Inflammatory macrophage treated with lipopolysaccharide for 4 hours (primary cell): ENCODE data around the gene ZNF777.
"Not testable (repeated sequence)": the region's sequence is repeated elsewhere in the genome, so short reads cannot be mapped to it uniquely, and the experiment has no call there.

Source experiments
- DNase-seq: peaks from one replicate; pipeline ENCODE4 v3.0.0-alpha.2; 2020

ZNF777 gene

GRCh38 chr7:149450821-149451220 lies 10.0 kb downstream of the ZNF777 start:
- no peak for DNase-seq

DNA sequence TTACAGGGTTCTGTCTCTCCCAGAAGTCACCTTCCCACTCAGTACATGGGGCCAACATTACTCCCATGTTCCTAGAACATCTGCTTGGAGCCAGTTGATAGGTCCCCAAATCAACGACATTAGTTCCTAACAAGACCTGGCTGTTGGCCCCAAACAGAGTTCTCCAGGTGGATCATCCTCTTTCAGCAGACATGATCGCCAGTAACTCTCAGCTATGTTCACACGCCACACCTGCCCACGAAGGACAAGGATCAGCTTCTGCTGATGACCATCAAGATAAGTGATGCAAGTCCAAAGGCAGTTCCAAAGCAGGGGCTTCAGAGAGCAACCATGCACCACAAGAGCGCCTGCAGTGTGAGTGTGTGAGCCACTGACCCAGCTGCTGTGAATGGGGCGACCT lies 11.0 kb downstream of the ZNF777 start:
- DNase-seq: no peak

DNA sequence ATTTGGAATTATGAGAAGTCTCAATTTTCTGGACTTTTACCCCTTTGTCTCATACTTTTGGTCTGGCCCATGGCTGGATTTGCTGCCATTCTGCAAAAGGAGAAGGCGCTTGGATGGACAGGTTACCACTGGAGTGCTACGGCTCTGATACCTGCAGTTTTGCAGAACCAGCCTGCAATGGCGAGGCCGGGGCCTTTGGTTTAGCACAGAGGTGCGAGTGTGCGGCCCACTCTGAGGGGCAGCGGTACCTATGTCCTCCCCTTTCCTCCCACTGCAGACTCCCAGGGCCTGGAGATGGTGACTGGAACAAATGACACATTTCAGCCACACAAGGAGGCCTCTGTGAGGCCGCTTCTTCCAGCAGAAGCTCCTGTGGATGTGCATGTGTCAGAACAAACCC lies 11.9 kb downstream of the ZNF777 start:
- DNase-seq: no peak

- not testable (repeated sequence) for DNase-seq
These were observed 14.8 kb downstream of the ZNF777 start for GRCh38 chr7:149446026-149446425.

DNA sequence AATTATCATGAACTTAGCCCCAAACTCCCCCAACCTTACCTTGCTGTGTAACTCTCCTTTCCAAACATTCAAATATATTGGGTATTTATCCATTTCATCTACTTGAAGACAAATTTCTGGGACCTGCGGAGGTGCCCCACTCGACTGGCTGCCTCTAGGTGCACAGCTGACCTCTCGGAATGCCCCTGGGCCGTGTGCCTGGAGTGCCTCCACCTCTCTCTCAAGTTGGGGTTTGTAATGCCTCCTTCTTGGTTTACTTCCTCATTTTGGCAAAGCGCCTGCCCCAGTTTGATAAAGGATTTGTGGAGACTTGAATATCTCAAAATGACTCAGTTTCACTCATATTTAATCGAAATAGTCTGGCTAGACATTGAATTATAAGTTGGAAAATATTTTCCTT lies 16.6 kb downstream of the ZNF777 start:
- no peak for DNase-seq

- DNase-seq: no peak
These were observed 17.3 kb downstream of the ZNF777 start for GRCh38 chr7:149443523-149443922.

DNA sequence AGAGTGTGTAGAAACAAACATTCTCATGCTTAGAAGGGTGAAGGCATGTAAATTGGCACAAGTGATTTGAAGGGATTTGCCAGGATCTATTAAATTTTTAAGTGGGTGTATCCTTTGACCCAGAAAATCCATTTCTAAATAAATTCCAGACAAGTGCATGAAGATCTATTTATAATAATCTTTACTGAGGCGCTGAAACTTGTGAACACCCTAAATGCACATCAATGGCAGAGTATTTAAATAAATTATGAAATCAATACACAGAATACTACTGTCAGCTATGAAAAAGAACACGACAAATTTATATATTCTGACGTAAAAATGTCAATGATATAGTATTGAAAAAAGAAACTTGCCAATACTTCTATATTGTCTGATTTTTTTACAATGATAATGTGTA lies 17.9 kb downstream of the ZNF777 start:
- DNase-seq: no peak

DNA sequence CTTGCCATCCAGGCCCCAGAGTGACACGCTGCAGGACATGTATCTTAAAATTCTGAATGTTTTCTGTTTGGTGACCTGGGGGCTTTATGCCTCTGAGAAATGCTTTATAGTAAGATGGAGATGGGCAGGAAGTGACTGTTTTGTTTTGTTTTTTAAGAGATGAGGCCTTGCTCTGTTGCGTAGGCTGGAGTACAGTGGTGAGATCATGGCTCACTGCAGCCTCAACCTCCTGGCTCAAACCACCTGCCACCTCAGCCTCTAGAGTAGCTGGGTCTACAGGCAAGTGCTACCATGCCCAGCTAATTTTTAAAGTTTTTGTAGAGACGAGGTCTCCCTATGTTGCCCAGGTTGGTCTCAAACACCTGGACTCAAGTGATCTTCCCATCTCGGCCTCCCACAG lies 20.6 kb downstream of the ZNF777 start:
- no peak for DNase-seq

- no peak for DNase-seq
These were observed 24.5 kb downstream of the ZNF777 start for GRCh38 chr7:149436358-149436757.

DNA sequence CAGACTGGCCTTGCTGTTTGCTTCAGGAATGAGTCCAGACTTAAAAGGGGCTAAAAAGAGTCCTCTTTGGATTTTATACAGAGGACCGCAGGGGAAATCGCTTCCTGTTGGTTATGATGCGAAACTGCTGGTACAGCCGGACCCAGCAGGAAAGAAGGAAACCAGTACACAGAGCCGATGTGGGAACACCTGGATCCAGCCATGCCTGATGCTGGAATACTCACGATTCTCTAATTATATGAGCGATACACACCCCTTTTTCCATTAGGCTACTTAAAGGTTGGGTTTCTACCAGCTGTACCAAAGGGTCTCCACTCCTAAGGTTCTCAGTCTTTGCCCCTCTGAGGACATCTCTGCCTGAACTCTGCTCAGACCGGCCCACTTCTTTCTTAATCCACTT lies 27.7 kb downstream of the ZNF777 start:
- no peak for DNase-seq

GRCh38 chr7:149432121-149432691 lies 28.7 kb downstream of the ZNF777 start:
- DNase-seq: no peak

DNA sequence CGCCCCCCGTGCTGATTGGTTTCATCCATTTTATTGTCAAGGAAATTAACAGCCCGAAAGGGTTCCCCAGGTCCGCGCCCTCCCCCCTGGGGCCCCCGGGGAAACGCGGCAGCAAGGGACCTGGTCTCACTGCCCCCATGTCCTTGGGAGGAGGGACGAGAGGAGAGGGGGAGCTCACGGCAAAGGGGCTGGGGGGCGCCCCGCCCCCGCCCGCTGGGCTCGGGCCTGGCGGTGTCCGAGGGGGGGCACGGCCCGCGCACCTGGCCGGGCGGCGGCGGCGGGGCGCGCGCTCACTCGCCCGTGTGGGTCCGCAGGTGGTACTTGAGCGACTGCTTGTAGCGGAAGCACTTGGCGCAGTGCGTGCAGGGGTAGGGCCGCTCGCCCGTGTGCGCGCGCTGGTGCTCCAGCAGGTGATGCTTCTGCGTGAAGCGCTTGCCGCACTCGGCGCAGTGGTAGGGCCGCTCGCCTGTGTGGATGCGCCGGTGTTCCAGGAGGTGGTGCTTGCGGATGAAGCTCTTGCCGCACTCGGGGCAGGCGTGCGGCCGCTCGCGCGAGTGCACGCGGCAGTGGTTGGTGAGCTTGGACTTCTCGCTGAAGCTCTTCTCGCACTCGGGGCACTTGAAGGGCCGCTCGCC lies 29.3 kb downstream of the ZNF777 start:
- no peak for DNase-seq

GRCh38 chr7:149430192-149430591 lies 30.7 kb downstream of the ZNF777 start:
- DNase-seq: no peak

DNA sequence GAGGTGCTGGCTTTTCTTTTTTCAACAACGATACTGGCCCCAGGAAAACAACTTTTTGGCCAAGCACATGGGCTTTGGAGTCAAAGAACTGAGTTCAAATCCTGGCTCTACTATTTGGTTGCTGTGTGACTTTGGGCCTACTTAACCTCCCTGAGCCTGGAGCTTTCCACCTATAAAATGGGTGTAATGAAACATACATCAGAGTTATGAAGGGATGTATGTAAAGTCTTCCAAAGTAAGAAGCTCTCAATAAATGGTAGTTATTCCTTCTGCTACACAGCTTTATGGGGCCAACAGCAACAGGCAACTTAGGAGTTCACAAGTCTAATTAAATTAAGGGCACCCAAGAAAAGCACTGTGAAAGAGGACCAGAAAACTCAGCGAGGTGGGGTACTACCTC lies 33.0 kb downstream of the ZNF777 start:
- no peak for DNase-seq

GRCh38 chr7:149427096-149427680 lies 33.7 kb downstream of the ZNF777 start:
- no peak for DNase-seq

DNA sequence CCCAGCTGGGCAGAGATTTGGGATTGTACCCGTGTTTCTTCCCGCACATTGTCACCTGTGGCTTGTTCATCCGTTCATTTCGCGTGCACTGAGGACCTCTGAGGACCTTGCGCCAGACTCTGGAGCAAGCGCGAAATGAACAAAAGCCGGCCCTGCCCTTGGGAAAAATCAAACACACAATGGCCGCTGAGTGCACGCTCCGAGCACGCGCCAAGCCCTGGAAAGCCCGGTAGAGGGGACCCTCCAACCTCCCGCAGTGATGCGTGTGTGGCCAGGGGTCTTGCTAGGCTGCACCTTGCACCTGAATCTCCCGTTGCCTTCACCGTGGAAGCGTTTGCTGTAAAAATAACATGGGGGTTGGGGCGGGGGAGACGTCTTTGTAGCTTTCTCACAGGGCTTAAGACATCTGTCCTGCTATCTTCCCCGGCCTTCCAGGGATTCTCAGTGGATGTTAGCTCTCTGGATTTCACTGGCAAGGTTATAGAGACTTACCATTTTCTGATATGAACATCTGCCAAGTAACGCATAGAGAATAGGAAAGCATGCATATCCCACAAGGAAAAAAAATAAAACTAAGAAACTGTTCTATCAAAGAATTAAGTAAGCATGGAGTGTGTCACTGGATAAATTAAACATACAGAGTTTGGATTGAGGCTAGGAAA lies 37.3 kb downstream of the ZNF777 start:
- no peak for DNase-seq

- DNase-seq: peak; percentile 15
These were observed 38.0 kb downstream of the ZNF777 start for GRCh38 chr7:149422914-149423301.

- DNase-seq: peak; percentile 76
These were observed 38.5 kb downstream of the ZNF777 start for GRCh38 chr7:149422162-149422913.

DNA sequence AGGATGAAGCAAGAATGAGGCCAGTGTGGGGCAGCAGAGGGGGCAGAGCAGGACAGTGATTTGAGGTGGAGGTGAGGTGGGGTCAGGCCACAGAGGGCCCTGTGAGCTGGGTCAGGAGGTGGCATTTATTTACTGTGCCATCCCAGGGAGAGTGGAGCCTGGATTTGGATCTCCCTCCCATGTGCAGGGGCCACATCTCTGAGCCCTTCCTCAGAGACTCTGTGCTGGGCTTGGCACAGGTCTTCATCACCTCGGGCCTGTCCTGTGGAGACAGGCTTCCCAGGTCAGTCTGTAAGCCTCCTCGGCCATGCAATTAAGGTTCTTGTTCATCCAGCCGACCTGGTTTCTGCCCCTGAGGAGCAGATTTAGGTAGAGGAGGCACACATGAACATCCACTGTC lies 40.9 kb downstream of the ZNF777 start:
- DNase-seq: no peak

DNA sequence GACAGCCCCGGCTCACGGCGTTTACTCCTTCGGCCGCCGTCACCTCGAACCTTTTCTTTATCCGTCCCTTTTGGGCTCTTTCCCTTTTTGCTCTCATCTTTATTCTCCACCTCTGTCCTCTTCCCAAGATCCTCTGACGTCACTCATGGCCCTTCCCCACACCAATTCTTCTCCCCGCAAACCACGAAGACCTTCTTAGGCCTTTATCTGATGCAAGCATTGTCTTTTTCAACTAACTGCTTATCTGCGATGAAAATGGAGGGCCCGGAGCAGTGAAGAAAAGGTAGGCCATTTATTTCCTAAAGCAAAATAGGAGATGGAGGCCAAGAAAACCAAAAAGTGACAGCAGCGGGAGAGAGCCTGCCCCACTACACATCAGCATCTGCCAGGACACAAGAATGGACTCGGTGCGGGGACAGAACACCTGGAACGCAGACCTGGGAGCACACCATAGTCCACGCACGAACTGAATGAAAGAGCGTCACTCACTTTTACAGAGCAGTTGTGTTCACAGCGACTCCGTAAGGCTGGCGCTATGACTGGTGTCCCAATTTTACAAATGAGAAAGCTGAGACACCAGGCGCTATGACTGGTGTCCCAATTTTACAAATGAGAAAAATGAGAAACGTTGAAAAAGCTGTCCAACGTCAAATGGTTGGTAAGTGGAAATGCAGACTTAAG lies 45.3 kb downstream of the ZNF777 start:
- DNase-seq: no peak

DNA sequence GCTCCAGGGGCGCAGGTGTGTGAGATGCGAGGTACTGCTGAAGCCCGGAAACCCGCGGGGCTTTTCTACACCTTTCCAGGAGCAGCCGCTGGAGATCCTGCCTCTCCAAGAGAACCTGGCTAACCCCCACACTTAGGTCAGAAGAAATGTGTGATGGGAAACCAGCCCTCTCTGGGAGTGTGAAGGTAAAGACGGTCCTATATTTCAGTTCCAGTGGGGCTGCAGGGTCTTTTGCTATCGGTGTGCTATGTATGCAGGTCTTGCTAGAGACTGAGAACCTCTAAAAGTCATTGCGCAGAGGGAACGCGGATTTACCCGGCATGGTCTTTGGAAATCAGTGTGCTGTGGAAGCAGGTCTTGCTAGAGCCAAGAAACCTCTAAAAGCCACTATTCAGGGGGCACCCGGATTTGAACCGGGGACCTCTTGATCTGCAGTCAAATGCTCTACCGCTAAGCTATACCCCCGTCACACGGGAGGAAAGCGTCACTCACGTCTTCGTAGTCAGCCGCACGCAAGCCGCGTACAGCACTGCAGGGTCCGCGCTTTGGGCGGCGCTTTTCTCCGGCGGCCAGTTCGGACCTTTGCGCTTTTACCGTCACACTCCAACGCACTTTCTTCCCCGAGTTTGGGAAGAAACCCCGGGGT lies 46.0 kb downstream of the ZNF777 start:
- no peak for DNase-seq

GRCh38 chr7:149414171-149414570 lies 46.7 kb downstream of the ZNF777 start:
- no peak for DNase-seq
